ENCODE results near the gene SNX8.
A peak's percentile ranks its signal among the peaks of the same experiment; 100 is the strongest.

The SNX8 gene

GRCh38 chr7:2232766-2233520, 81.3 kb downstream of the SNX8 start, which contains the start of gene MAD1L1:
TSS of gene MAD1L1 (minus strand) at chr7:2232945. CDS start at chr7:2230133, 2,812 bp downstream.
- peak within 1 kb of the TSS; percentile 32 for H3K27ac ChIP-seq (replicated peaks; ENCODE audit: low read length)
- peak within 1 kb of the TSS; percentile 54 for H2AK5ac ChIP-seq (ENCODE audit: low read depth, low read length)
- peak within 1 kb of the TSS; percentile 25 for H3K14ac ChIP-seq (ENCODE audit: low read length)
- no CpG with 5 or more reads among the region's 63 CpGs for WGBS, 2 donors (ENCODE audit: extremely low coverage in 2 of 2, insufficient read length in 2 of 2, insufficient replicate concordance in 1 of 2)
- H3K4me3 ChIP-seq (ENCODE audit: low read length in 2 of 2), result peak within 1 kb of the TSS; percentile 61 to 94
- H3K18ac ChIP-seq (ENCODE audit: low read length), result peak within 1 kb of the TSS; percentile 98
- H4K91ac ChIP-seq (ENCODE audit: low read depth, low read length, poor library complexity), result no peak within 1 kb of the TSS
- peak within 1 kb of the TSS; percentile 98 for H2AFZ ChIP-seq (ENCODE audit: low read length)
- H3K4me2 ChIP-seq (ENCODE audit: insufficient read depth, low read length, poor library complexity, severe bottlenecking), result peak within 1 kb of the TSS; percentile 95
- H3K23ac ChIP-seq (ENCODE audit: low read depth, low read length, poor library complexity), result peak within 1 kb of the TSS; percentile 85
- peaks cover 12% of the 10 kb centered on the region for H3K79me1 ChIP-seq (ENCODE audit: low read depth, low read length)
- no peak within 1 kb of the TSS for H2BK5ac ChIP-seq (ENCODE audit: low read length)
- H3K4ac ChIP-seq (ENCODE audit: low read length), result peak within 1 kb of the TSS; percentile 78
- H3K4me1 ChIP-seq (ENCODE audit: control insufficient read depth in 2 of 2, insufficient read depth in 1 of 2, low read depth in 1 of 2, low read length in 2 of 2), result peaks cover 4 to 9% of the 10 kb centered on the region in 2 donors
- H2BK12ac ChIP-seq (ENCODE audit: low read length), result no peak within 1 kb of the TSS
- peak within 1 kb of the TSS; percentile 45 for H2BK15ac ChIP-seq (ENCODE audit: low read length)
- peaks cover 44 to 73% of the 10 kb centered on the region in 2 donors for H3K36me3 ChIP-seq (replicated peaks in 1 of 2; ENCODE audit: control insufficient read depth in 2 of 2, insufficient read depth in 2 of 2, low read length in 2 of 2)
- DNase-seq (ENCODE audit: low spot score), result peak; percentile 88
- no peak within 1 kb of the TSS for H2BK120ac ChIP-seq (ENCODE audit: low read depth, low read length)
- peak within 1 kb of the TSS; percentile 98 for H3K9ac ChIP-seq (ENCODE audit: low read depth, low read length, poor library complexity)
- no peaks in the 10 kb centered on the region for H3K9me3 ChIP-seq (replicated peaks in 1 of 2; ENCODE audit: control insufficient read depth in 2 of 2, insufficient read depth in 1 of 2, low read depth in 1 of 2, low read length in 2 of 2)
- no peaks in the 10 kb centered on the region for H3K27me3 ChIP-seq (ENCODE audit: control insufficient read depth in 3 of 3, insufficient read depth in 3 of 3, low read depth in 1 of 3, low read length in 3 of 3)
- H4K8ac ChIP-seq (ENCODE audit: low read depth, low read length), result peak within 1 kb of the TSS; percentile 25

GRCh38 chr7:2231992-2232765, 82.1 kb downstream of the SNX8 start:
- H3K79me1 ChIP-seq (ENCODE audit: low read depth, low read length), result peaks cover 14% of the 10 kb centered on the region
- H3K23ac ChIP-seq (ENCODE audit: low read depth, low read length, poor library complexity), result peak overlapping the region; percentile 40
- WGBS, 2 donors (ENCODE audit: extremely low coverage in 2 of 2, insufficient read length in 2 of 2, insufficient replicate concordance in 1 of 2), result no CpG with 5 or more reads among the region's 46 CpGs
- peak overlapping the region; percentile 98 for H3K9ac ChIP-seq (ENCODE audit: low read depth, low read length, poor library complexity)
- H3K4me3 ChIP-seq (ENCODE audit: low read length in 2 of 2), result peak overlapping the region; percentile 61 to 94
- no peaks in the 10 kb centered on the region for H3K9me3 ChIP-seq (replicated peaks in 1 of 2; ENCODE audit: control insufficient read depth in 2 of 2, insufficient read depth in 1 of 2, low read depth in 1 of 2, low read length in 2 of 2)
- no peak overlapping the region for H3K27ac ChIP-seq (replicated peaks; ENCODE audit: low read length)
- H3K18ac ChIP-seq (ENCODE audit: low read length), result peak overlapping the region; percentile 84
- peak overlapping the region; percentile 95 for H3K4me2 ChIP-seq (ENCODE audit: insufficient read depth, low read length, poor library complexity, severe bottlenecking)
- peaks cover 47 to 73% of the 10 kb centered on the region in 2 donors for H3K36me3 ChIP-seq (replicated peaks in 1 of 2; ENCODE audit: control insufficient read depth in 2 of 2, insufficient read depth in 2 of 2, low read length in 2 of 2)
- no peak overlapping the region for H4K91ac ChIP-seq (ENCODE audit: low read depth, low read length, poor library complexity)
- peak overlapping the region; percentile 41 for H2AK5ac ChIP-seq (ENCODE audit: low read depth, low read length)
- H3K14ac ChIP-seq (ENCODE audit: low read length), result peak overlapping the region; percentile 25
- DNase-seq (ENCODE audit: low spot score), result no peak
- H2BK12ac ChIP-seq (ENCODE audit: low read length), result no peak overlapping the region
- peaks cover 4 to 9% of the 10 kb centered on the region in 2 donors for H3K4me1 ChIP-seq (ENCODE audit: control insufficient read depth in 2 of 2, insufficient read depth in 1 of 2, low read depth in 1 of 2, low read length in 2 of 2)
- H3K27me3 ChIP-seq (ENCODE audit: control insufficient read depth in 3 of 3, insufficient read depth in 3 of 3, low read depth in 1 of 3, low read length in 3 of 3), result no peaks in the 10 kb centered on the region
- H2BK120ac ChIP-seq (ENCODE audit: low read depth, low read length), result no peak overlapping the region
- H3K4ac ChIP-seq (ENCODE audit: low read length), result peak overlapping the region; percentile 78
- H2BK15ac ChIP-seq (ENCODE audit: low read length), result peak overlapping the region; percentile 45
- H2AFZ ChIP-seq (ENCODE audit: low read length), result peak overlapping the region; percentile 98
- H4K8ac ChIP-seq (ENCODE audit: low read depth, low read length), result peak overlapping the region; percentile 25
- H2BK5ac ChIP-seq (ENCODE audit: low read length), result no peak overlapping the region

- H3K4me1 ChIP-seq (ENCODE audit: control insufficient read depth in 2 of 2, insufficient read depth in 1 of 2, low read depth in 1 of 2, low read length in 2 of 2), result peaks cover 4 to 9% of the 10 kb centered on the region in 2 donors
- no peak overlapping the region for H3K9ac ChIP-seq (ENCODE audit: low read depth, low read length, poor library complexity)
- WGBS, 2 donors (ENCODE audit: extremely low coverage in 2 of 2, insufficient read length in 2 of 2, insufficient replicate concordance in 1 of 2), result no CpG with 5 or more reads among the region's 9 CpGs
- no peak overlapping the region for H4K91ac ChIP-seq (ENCODE audit: low read depth, low read length, poor library complexity)
- no peak overlapping the region for H3K14ac ChIP-seq (ENCODE audit: low read length)
- no peak overlapping the region for H2AK5ac ChIP-seq (ENCODE audit: low read depth, low read length)
- no peak overlapping the region for H3K18ac ChIP-seq (ENCODE audit: low read length)
- H3K4me3 ChIP-seq (ENCODE audit: low read length in 2 of 2), result no peak overlapping the region
- no peaks in the 10 kb centered on the region for H3K27me3 ChIP-seq (ENCODE audit: control insufficient read depth in 3 of 3, insufficient read depth in 3 of 3, low read depth in 1 of 3, low read length in 3 of 3)
- H3K9me3 ChIP-seq (replicated peaks in 1 of 2; ENCODE audit: control insufficient read depth in 2 of 2, insufficient read depth in 1 of 2, low read depth in 1 of 2, low read length in 2 of 2), result no peaks in the 10 kb centered on the region
- no peak overlapping the region for H2BK12ac ChIP-seq (ENCODE audit: low read length)
- H3K27ac ChIP-seq (replicated peaks; ENCODE audit: low read length), result no peak overlapping the region
- no peak overlapping the region for H3K4me2 ChIP-seq (ENCODE audit: insufficient read depth, low read length, poor library complexity, severe bottlenecking)
- H3K36me3 ChIP-seq (replicated peaks in 1 of 2; ENCODE audit: control insufficient read depth in 2 of 2, insufficient read depth in 2 of 2, low read length in 2 of 2), result peaks cover 44 to 73% of the 10 kb centered on the region in 2 donors
- peaks cover 14% of the 10 kb centered on the region for H3K79me1 ChIP-seq (ENCODE audit: low read depth, low read length)
- no peak overlapping the region for H2BK5ac ChIP-seq (ENCODE audit: low read length)
- no peak for DNase-seq (ENCODE audit: low spot score)
- no peak overlapping the region for H3K4ac ChIP-seq (ENCODE audit: low read length)
- no peak overlapping the region for H3K23ac ChIP-seq (ENCODE audit: low read depth, low read length, poor library complexity)
- H2BK15ac ChIP-seq (ENCODE audit: low read length), result no peak overlapping the region
- no peak overlapping the region for H4K8ac ChIP-seq (ENCODE audit: low read depth, low read length)
- no peak overlapping the region for H2BK120ac ChIP-seq (ENCODE audit: low read depth, low read length)
- H2AFZ ChIP-seq (ENCODE audit: low read length), result no peak overlapping the region
These were observed 83.4 kb downstream of the SNX8 start for GRCh38 chr7:2230882-2231281.

DNA sequence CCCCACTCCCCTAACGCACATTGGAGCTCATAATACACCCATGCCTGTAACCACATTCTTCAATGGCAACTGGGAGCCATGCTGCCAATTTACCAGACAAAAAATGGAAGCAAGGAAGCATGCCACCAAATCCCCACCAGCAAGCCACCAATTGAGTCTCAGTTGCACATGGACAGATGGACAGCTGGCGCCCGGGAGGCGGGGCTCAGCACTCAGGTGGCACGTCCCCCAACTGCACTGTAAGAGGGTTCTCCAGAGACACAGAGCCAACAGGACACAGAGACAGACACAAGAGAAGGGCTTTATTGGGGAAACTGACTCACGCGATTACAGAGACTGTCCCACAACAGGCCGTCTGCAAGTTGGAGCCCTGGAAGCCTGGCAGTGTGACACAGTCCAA, 84.0 kb downstream of the SNX8 start:
- H3K23ac ChIP-seq (ENCODE audit: low read depth, low read length, poor library complexity), result no peak overlapping the region
- H2AK5ac ChIP-seq (ENCODE audit: low read depth, low read length), result no peak overlapping the region
- no peaks in the 10 kb centered on the region for H3K27me3 ChIP-seq (ENCODE audit: control insufficient read depth in 3 of 3, insufficient read depth in 3 of 3, low read depth in 1 of 3, low read length in 3 of 3)
- H2AFZ ChIP-seq (ENCODE audit: low read length), result no peak overlapping the region
- H2BK15ac ChIP-seq (ENCODE audit: low read length), result no peak overlapping the region
- peaks cover 44 to 73% of the 10 kb centered on the region in 2 donors for H3K36me3 ChIP-seq (replicated peaks in 1 of 2; ENCODE audit: control insufficient read depth in 2 of 2, insufficient read depth in 2 of 2, low read length in 2 of 2)
- H2BK12ac ChIP-seq (ENCODE audit: low read length), result no peak overlapping the region
- no peak for DNase-seq (ENCODE audit: low spot score)
- no peak overlapping the region for H3K9ac ChIP-seq (ENCODE audit: low read depth, low read length, poor library complexity)
- H3K4me1 ChIP-seq (ENCODE audit: control insufficient read depth in 2 of 2, insufficient read depth in 1 of 2, low read depth in 1 of 2, low read length in 2 of 2), result peaks cover 4 to 9% of the 10 kb centered on the region in 2 donors
- H3K18ac ChIP-seq (ENCODE audit: low read length), result no peak overlapping the region
- no CpG with 5 or more reads among the region's 8 CpGs for WGBS, 2 donors (ENCODE audit: extremely low coverage in 2 of 2, insufficient read length in 2 of 2, insufficient replicate concordance in 1 of 2)
- H3K14ac ChIP-seq (ENCODE audit: low read length), result no peak overlapping the region
- no peaks in the 10 kb centered on the region for H3K9me3 ChIP-seq (replicated peaks in 1 of 2; ENCODE audit: control insufficient read depth in 2 of 2, insufficient read depth in 1 of 2, low read depth in 1 of 2, low read length in 2 of 2)
- H2BK120ac ChIP-seq (ENCODE audit: low read depth, low read length), result no peak overlapping the region
- H4K8ac ChIP-seq (ENCODE audit: low read depth, low read length), result no peak overlapping the region
- peaks cover 16% of the 10 kb centered on the region for H3K79me1 ChIP-seq (ENCODE audit: low read depth, low read length)
- no peak overlapping the region for H3K4me3 ChIP-seq (ENCODE audit: low read length in 2 of 2)
- no peak overlapping the region for H4K91ac ChIP-seq (ENCODE audit: low read depth, low read length, poor library complexity)
- H3K27ac ChIP-seq (replicated peaks; ENCODE audit: low read length), result no peak overlapping the region
- no peak overlapping the region for H3K4ac ChIP-seq (ENCODE audit: low read length)
- H2BK5ac ChIP-seq (ENCODE audit: low read length), result no peak overlapping the region
- no peak overlapping the region for H3K4me2 ChIP-seq (ENCODE audit: insufficient read depth, low read length, poor library complexity, severe bottlenecking)

Measured in neuronal stem cell (in vitro differentiated cells).